ENCODE results near the gene EP400. TPM values are rescaled to one million over a fixed set of nuclear protein-coding genes. Genes with fewer than 3 reads are reported as not detected.
A peak's percentile ranks its signal among the peaks of the same experiment; 100 is the strongest.

The EP400 gene
- total and polyA plus RNA-seq, 2 of the 4 experiments (the other 2 are of a cell fraction) = 4.3 to 11.4 TPM

DNA sequence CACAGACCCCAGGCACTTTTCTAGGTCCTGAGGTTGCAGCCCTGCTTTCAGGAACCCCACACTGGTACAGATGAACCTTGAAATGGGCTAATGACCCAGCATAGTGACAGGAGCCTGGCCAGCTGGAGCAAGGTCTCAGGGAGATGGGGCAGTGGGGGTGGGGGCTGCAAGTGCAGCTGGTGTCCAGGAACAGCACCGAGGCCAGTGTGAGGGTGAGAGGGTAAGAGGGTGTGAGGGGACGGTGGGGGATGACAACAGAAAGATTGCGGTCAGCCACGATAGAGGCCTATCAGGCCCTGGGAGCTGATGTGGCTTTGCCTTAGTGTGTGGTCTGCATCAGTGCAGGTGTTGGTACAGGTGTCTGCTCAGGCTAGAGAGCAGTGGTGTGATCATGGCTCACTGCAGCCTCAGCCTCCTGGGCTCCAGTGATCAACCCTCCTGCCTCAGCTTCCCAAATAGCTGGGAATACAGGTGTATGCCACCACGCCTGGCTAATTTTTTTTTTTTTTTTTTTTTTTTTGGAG, 59.7 kb downstream of the EP400 start:
- H3K4me1 ChIP-seq (ENCODE audit: control insufficient read depth, insufficient read depth, low read length) = peaks cover 13% of the 10 kb centered on the region
- no peak overlapping the region; the same call in 1 of the 2 replicates for H2AK5ac ChIP-seq (ENCODE audit: low read depth, low read length)
- ChIA-PET CTCF (interaction anchor here (0.6 kb wide), 1 partner anchor 205 kb away, joined by 4 read pairs; no protein-coding TSS in a partner anchor), POLR2A (ENCODE audit: unreplicated experiment) (interaction anchor here (0.6 kb wide), 1 partner anchor 91 kb away, joined by 3 read pairs; no protein-coding TSS in a partner anchor)
- no peak overlapping the region for H2BK120ac ChIP-seq (ENCODE audit: low read depth, low read length)
- no peak overlapping the region for H3K4me2 ChIP-seq (ENCODE audit: low read depth, low read length)
- no peak overlapping the region for H3K23ac ChIP-seq (ENCODE audit: low read depth, low read length)
- H3K27me3 ChIP-seq (ENCODE audit: control insufficient read depth, insufficient read depth, low read length) = no peaks in the 10 kb centered on the region
- H2BK15ac ChIP-seq (ENCODE audit: low read depth, low read length) = no peak overlapping the region; the same call in 2 of the 3 replicates
- H4K8ac ChIP-seq (ENCODE audit: low read depth in 2 of 2, low read length in 2 of 2) = no peak overlapping the region
- no peaks in the 10 kb centered on the region for H3K9me3 ChIP-seq (ENCODE audit: control insufficient read depth, insufficient read depth, low read length)
- H3K4me3 ChIP-seq (ENCODE audit: insufficient read depth, low read depth, low read length) = no peak overlapping the region
- H3K9ac ChIP-seq (ENCODE audit: low read depth, low read length) = no peak overlapping the region
- H3K4ac ChIP-seq (ENCODE audit: low read depth, low read length) = 0 out of 2 replicates have a peak overlapping the region, but pooled peaks have one; percentile 24
- no TSS peak for BruUV-seq (replicated peaks)
- H3K9me1 ChIP-seq (ENCODE audit: insufficient read depth, low read length) = peaks cover 24% of the 10 kb centered on the region
- H3K36me3 ChIP-seq (ENCODE audit: control insufficient read depth, insufficient read depth, low read length) = peaks cover 45% of the 10 kb centered on the region
- no peak overlapping the region for H3K56ac ChIP-seq (ENCODE audit: extremely low read depth, insufficient read depth, low read length)
- peak overlapping the region; percentile 9 for H4K91ac ChIP-seq (ENCODE audit: insufficient read depth, low read depth, low read length)
- H2AK9ac ChIP-seq (replicated peaks; ENCODE audit: low read depth, low read length, poor library complexity) = no peak overlapping the region
- peaks cover 11 to 41% of the 10 kb centered on the region in 2 experiments for H3K79me1 ChIP-seq (ENCODE audit: low read depth in 1 of 2, low read length in 2 of 2)
- no peak overlapping the region for H2AFZ ChIP-seq (replicated peaks; ENCODE audit: low read length, poor library complexity)
- no peak overlapping the region for H4K5ac ChIP-seq (ENCODE audit: low read depth, low read length)
- intact Hi-C loops (cut with micrococcal nuclease) = no loop called here
- H3K27ac ChIP-seq (ENCODE audit: insufficient read depth, low read length) = no peak overlapping the region
- dilution Hi-C loops (cut with HindIII; ENCODE audit: low sequenced_read_pairs, unreplicated experiment) = no loop called here
- WGBS, 2 experiments (ENCODE audit: extremely low coverage in 2 of 2, insufficient read length in 1 of 2) = 100% methylated on average over 1 of the region's 5 CpGs; no CpG with 5 or more reads in 1 of the 2 experiments
- no peak overlapping the region for H3K18ac ChIP-seq (ENCODE audit: low read depth, low read length)
- DNase-seq = no peak
- ATAC-seq (ENCODE audit: low read depth) = no peak
- H2BK5ac ChIP-seq (ENCODE audit: low read depth, low read length, poor library complexity, severe bottlenecking) = no peak overlapping the region
- TF ChIP-seq CHD1 (IDR thresholded peaks at IDR 0.05; ENCODE audit: low read depth, low read length) (no peak), RCOR1 (IDR thresholded peaks at IDR 0.05; ENCODE audit: insufficient replicate concordance, low read length) (no peak), MAFK (IDR thresholded peaks at IDR 0.05; ENCODE audit: low read depth, low read length) (no peak), MXI1 (IDR thresholded peaks at IDR 0.05; ENCODE audit: borderline replicate concordance, low read depth, low read length) (no peak), RAD21 (IDR thresholded peaks at IDR 0.05; ENCODE audit: low read length) (no peak), FOS (IDR thresholded peaks at IDR 0.05; ENCODE audit: low read depth, low read length) (no peak), NFE2L2 (IDR thresholded peaks at IDR 0.05; ENCODE audit: low read depth, low read length) (no peak), CEBPB (IDR thresholded peaks at IDR 0.05; ENCODE audit: low read depth, low read length) (no peak), SMC3 (IDR thresholded peaks at IDR 0.05; ENCODE audit: low read depth, low read length) (no peak), RFX5 (IDR thresholded peaks at IDR 0.05; ENCODE audit: low read depth, low read length) (no peak), BHLHE40 (IDR thresholded peaks at IDR 0.05; ENCODE audit: low read depth, low read length) (no peak), MAZ (IDR thresholded peaks at IDR 0.05; ENCODE audit: borderline replicate concordance, low read depth, low read length) (no peak)
- TF ChIP-seq, protein P1, sequence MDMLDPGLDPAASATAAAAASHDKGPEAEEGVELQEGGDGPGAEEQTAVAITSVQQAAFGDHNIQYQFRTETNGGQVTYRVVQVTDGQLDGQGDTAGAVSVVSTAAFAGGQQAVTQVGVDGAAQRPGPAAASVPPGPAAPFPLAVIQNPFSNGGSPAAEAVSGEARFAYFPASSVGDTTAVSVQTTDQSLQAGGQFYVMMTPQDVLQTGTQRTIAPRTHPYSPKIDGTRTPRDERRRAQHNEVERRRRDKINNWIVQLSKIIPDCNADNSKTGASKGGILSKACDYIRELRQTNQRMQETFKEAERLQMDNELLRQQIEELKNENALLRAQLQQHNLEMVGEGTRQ (IDR thresholded peaks at IDR 0.05; ENCODE audit: low read depth, low read length) = no peak
- TF ChIP-seq, protein P2, sequence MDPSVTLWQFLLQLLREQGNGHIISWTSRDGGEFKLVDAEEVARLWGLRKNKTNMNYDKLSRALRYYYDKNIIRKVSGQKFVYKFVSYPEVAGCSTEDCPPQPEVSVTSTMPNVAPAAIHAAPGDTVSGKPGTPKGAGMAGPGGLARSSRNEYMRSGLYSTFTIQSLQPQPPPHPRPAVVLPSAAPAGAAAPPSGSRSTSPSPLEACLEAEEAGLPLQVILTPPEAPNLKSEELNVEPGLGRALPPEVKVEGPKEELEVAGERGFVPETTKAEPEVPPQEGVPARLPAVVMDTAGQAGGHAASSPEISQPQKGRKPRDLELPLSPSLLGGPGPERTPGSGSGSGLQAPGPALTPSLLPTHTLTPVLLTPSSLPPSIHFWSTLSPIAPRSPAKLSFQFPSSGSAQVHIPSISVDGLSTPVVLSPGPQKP (IDR thresholded peaks at IDR 0.05; ENCODE audit: borderline replicate concordance, low read depth, low read length) = no peak
- in situ Hi-C loops (cut with MboI; ENCODE audit: low sequenced_read_pairs) = no loop called here
- no peak overlapping the region for H2BK20ac ChIP-seq (ENCODE audit: low read depth, low read length)
- H3K14ac ChIP-seq (replicated peaks; ENCODE audit: low read depth, low read length) = no peak overlapping the region
- 0 out of 2 replicates have a peak, but pooled peaks cover 3% of the 10 kb centered on the region for H4K20me1 ChIP-seq (ENCODE audit: insufficient read depth, low read length)
